ENCODE measurements around the gene RCBTB2. TPM values are rescaled to one million over a fixed set of nuclear protein-coding genes. Genes with fewer than 3 reads are reported as not detected.

The RCBTB2 gene
- total RNA-seq, 1 experiment from 2014 or later: 2.0 TPM

- DNase-seq (ENCODE audit: low read depth): no peak
These were observed 36.4 kb downstream of the RCBTB2 start for GRCh38 chr13:48496271-48497161.

- DNase-seq (ENCODE audit: low read depth): no peak
These were observed 38.0 kb downstream of the RCBTB2 start for GRCh38 chr13:48494874-48495273.

- DNase-seq (ENCODE audit: low read depth): no peak
These were observed 39.0 kb downstream of the RCBTB2 start for GRCh38 chr13:48493851-48494250.

- DNase-seq (ENCODE audit: low read depth): no peak
These were observed 39.7 kb downstream of the RCBTB2 start for GRCh38 chr13:48493066-48493765.

GRCh38 chr13:48492470-48493065, 40.3 kb downstream of the RCBTB2 start:
- DNase-seq (ENCODE audit: low read depth): no peak

- DNase-seq (ENCODE audit: low read depth): no peak
These were observed 40.8 kb downstream of the RCBTB2 start for GRCh38 chr13:48492096-48492440.

- DNase-seq (ENCODE audit: low read depth): no peak
These were observed 41.3 kb downstream of the RCBTB2 start for GRCh38 chr13:48491423-48492095.

GRCh38 chr13:48490241-48490640, 42.6 kb downstream of the RCBTB2 start:
- DNase-seq (ENCODE audit: low read depth): no peak

GRCh38 chr13:48489666-48490065, 43.2 kb downstream of the RCBTB2 start:
- no peak for DNase-seq (ENCODE audit: low read depth)

GRCh38 chr13:48488995-48489394, 43.9 kb downstream of the RCBTB2 start:
- no peak for DNase-seq (ENCODE audit: low read depth)

- DNase-seq (ENCODE audit: low read depth): no peak
These were observed 44.9 kb downstream of the RCBTB2 start for GRCh38 chr13:48487968-48488367.

- no peak for DNase-seq (ENCODE audit: low read depth)
These were observed 46.0 kb downstream of the RCBTB2 start for GRCh38 chr13:48486836-48487235.

- no peak for DNase-seq (ENCODE audit: low read depth)
These were observed 46.5 kb downstream of the RCBTB2 start for GRCh38 chr13:48486362-48486761.

- DNase-seq (ENCODE audit: low read depth): no peak
These were observed 47.4 kb downstream of the RCBTB2 start for GRCh38 chr13:48485432-48485831.

GRCh38 chr13:48483575-48483974, 49.3 kb downstream of the RCBTB2 start:
- DNase-seq (ENCODE audit: low read depth): no peak

- no peak for DNase-seq (ENCODE audit: low read depth)
These were observed 54.5 kb downstream of the RCBTB2 start for GRCh38 chr13:48478391-48478790.

- DNase-seq (ENCODE audit: low read depth): no peak
These were observed 55.6 kb downstream of the RCBTB2 start for GRCh38 chr13:48477191-48477855.

- no peak for DNase-seq (ENCODE audit: low read depth)
These were observed 56.2 kb downstream of the RCBTB2 start for GRCh38 chr13:48476686-48477085.

GRCh38 chr13:48476215-48476614, 56.7 kb downstream of the RCBTB2 start:
- DNase-seq (ENCODE audit: low read depth): no peak

GRCh38 chr13:48475230-48475629, 57.6 kb downstream of the RCBTB2 start:
- DNase-seq (ENCODE audit: low read depth): no peak

- DNase-seq (ENCODE audit: low read depth): no peak
These were observed 75.2 kb downstream of the RCBTB2 start for GRCh38 chr13:48457578-48458242.
